Omental fat pad (tissue), 4 donors: ENCODE data around the gene HOXB3. TPM values are rescaled to one million over a fixed set of nuclear protein-coding genes. Genes with fewer than 3 reads are reported as not detected.

Experiments
- ATAC-seq: fragments of 150-250 bp; one replicate; pipeline ENCODE4 v1.9.1; 2016; ENCODE audit warnings: mild to moderate bottlenecking, moderate library complexity; ENCODE audit not compliant: low FRiP score
- DNase-seq: peaks from one replicate; pipeline ENCODE4 v3.0.0-alpha.2; 2019; ENCODE audit warnings: low spot score
- CTCF ChIP-seq, 3 donors: fragments of 450-650 bp; IDR thresholded peaks; one replicate each; pipeline ENCODE4 v1.5.1; 2016 to 2017; ENCODE audit warnings: antibody characterized with exemption in 3 of 3, mild to moderate bottlenecking in 3 of 3, moderate library complexity in 2 of 3
- small RNA-seq: library from RNA; depleted of rRNA; stranded (forward); fragments of <200 nt; gene quantifications from one replicate; pipeline ENCODE3, GENCODE V24; 2016
- total RNA-seq, 4 donors: library from RNA; depleted of rRNA; stranded (reverse); fragments of >200 nt; gene quantifications; one replicate each; pipeline ENCODE4 v1.1.0, GENCODE V29; 2016

HOXB3 gene
- total RNA-seq, 4 donors from 2014 or later = 4.8 to 30.3 (median 10.6) TPM

GRCh38 chr17:48503747-48504146 lies 86.3 kb downstream of the HOXB3 start:
- ATAC-seq = no peak
- no peak for TF ChIP-seq CTCF (IDR thresholded peaks at IDR 0.05)
- DNase-seq = no peak

GRCh38 chr17:48502901-48503300 lies 87.1 kb downstream of the HOXB3 start:
- TF ChIP-seq CTCF (IDR thresholded peaks at IDR 0.05) = no peak
- no peak for DNase-seq
- no peak for ATAC-seq

- ATAC-seq (no peak), DNase-seq (no peak)
- no peak for TF ChIP-seq CTCF (IDR thresholded peaks at IDR 0.05)
These were observed 87.7 kb downstream of the HOXB3 start for GRCh38 chr17:48502312-48502711.

- ATAC-seq = no peak
- no peak for DNase-seq
These were observed 89.3 kb downstream of the HOXB3 start for GRCh38 chr17:48500435-48501426.

GRCh38 chr17:48499735-48500434 lies 90.2 kb downstream of the HOXB3 start:
- no peak for ATAC-seq
- DNase-seq = no peak
- no peak for TF ChIP-seq CTCF (IDR thresholded peaks at IDR 0.05)

More at GRCh38 chr17:48500435-48501426, 89.3 kb downstream of the HOXB3 start:
- TF ChIP-seq CTCF (IDR thresholded peaks at IDR 0.05) = no peak

GRCh38 chr17:48499248-48499647 lies 90.8 kb downstream of the HOXB3 start:
- TF ChIP-seq CTCF (IDR thresholded peaks at IDR 0.05) = no peak
- no peak for ATAC-seq
- no peak for DNase-seq

Small RNA genes lying within 50 kb of the gene (small RNA-seq; reads per million reads assigned to genes)
- not detected for gene MIR196A1

Other genes starting within 250 kb of the HOXB3 start
- 1 to 10 TPM in 2 of 4 donors, under 1 TPM in 1, not detected in 1; 0.93 to 1.9 (median 1.1) TPM for gene SKAP1, start 160.0 kb downstream of the HOXB3 start, total RNA-seq
- not detected for gene HOXB1, start 59.2 kb downstream of the HOXB3 start, total RNA-seq
- 10 to 100 TPM in 3 of 4 donors, 1 to 10 TPM in 1; 9.7 to 35.2 (median 16.3) TPM for gene HOXB2, start 45.1 kb downstream of the HOXB3 start, total RNA-seq
- gene HOXB4, start 11.9 kb downstream of the HOXB3 start, total RNA-seq = 1 to 10 TPM; 1.6 to 8.7 (median 3.4) TPM
- 1 to 10 TPM in 2 of 4 donors, under 1 TPM in 2; 0.72 to 3.3 (median 1.4) TPM for gene HOXB5, start 3.5 kb upstream of the HOXB3 start, total RNA-seq
- 10 to 100 TPM in 3 of 4 donors, 1 to 10 TPM in 1; 9.2 to 22.7 (median 15.5) TPM for gene HOXB6, start 14.7 kb upstream of the HOXB3 start, total RNA-seq
- 10 to 100 TPM in 1 of 4 donors, 1 to 10 TPM in 3; 5.3 to 11.5 (median 8.4) TPM for gene HOXB7, start 20.8 kb upstream of the HOXB3 start, total RNA-seq
- gene HOXB8, start 25.1 kb upstream of the HOXB3 start, total RNA-seq = 1 to 10 TPM; 4.3 to 6.2 (median 5.0) TPM
- under 1 TPM in 2 of 4 donors, not detected in 2; 0.09 to 0.48 TPM for gene HOXB9, start 36.1 kb upstream of the HOXB3 start, total RNA-seq
- gene PRAC1, start 132.3 kb upstream of the HOXB3 start, total RNA-seq = not detected
- gene PRAC2, start 132.9 kb upstream of the HOXB3 start, total RNA-seq = not detected
- not detected for gene HOXB13, start 138.5 kb upstream of the HOXB3 start, total RNA-seq
- 1 to 10 TPM in 1 of 4 donors, not detected in 3; 1.9 TPM for gene TTLL6, start 227.0 kb upstream of the HOXB3 start, total RNA-seq
- gene CALCOCO2, start 240.8 kb upstream of the HOXB3 start, total RNA-seq = 100 to 1,000 TPM; 107 to 356 (median 135) TPM